Measurements from ENCODE around the gene COLEC11.

Gene COLEC11

GRCh38 chr2:3674066-3674845 is 79.3 kb downstream of the COLEC11 start:
- no peak for TF ChIP-seq POLR2A (IDR thresholded peaks at IDR 0.05; ENCODE audit: low read depth, low read length)
- FAIRE-seq: no peak
- DNase-seq (ENCODE audit: insufficient read length, low spot score): no peak

DNA sequence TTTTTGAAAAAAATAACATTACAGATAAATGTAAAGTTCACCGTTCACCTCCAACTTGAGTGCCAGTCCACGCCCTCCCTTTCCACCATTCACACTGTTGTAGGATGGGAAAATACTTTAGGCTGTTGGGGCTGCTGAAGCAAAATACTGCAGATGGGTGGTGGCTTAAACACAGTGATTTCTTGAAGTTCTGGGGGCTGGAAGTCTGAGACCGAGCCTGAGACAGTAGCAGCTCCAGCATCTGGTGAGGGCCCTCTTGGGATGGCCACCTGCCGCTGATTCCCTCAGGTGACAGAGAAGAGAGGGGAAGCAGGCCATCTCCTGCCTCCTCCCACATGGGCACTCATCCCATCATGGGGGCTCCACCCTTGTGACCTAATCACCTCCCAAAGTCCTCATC is 80.8 kb downstream of the COLEC11 start:
- TF ChIP-seq POLR2A (IDR thresholded peaks at IDR 0.05; ENCODE audit: low read depth, low read length): no peak
- DNase-seq (ENCODE audit: insufficient read length, low spot score): no peak
- no peak for FAIRE-seq

GRCh38 chr2:3677436-3677835 is 82.5 kb downstream of the COLEC11 start:
- DNase-seq (ENCODE audit: insufficient read length, low spot score) (no peak), FAIRE-seq (no peak)
- no peak for TF ChIP-seq POLR2A (IDR thresholded peaks at IDR 0.05; ENCODE audit: low read depth, low read length)

- FAIRE-seq (no peak), DNase-seq (ENCODE audit: insufficient read length, low spot score) (no peak)
- TF ChIP-seq POLR2A (IDR thresholded peaks at IDR 0.05; ENCODE audit: low read depth, low read length): no peak
These were observed 83.3 kb downstream of the COLEC11 start for GRCh38 chr2:3678212-3678611.

DNA sequence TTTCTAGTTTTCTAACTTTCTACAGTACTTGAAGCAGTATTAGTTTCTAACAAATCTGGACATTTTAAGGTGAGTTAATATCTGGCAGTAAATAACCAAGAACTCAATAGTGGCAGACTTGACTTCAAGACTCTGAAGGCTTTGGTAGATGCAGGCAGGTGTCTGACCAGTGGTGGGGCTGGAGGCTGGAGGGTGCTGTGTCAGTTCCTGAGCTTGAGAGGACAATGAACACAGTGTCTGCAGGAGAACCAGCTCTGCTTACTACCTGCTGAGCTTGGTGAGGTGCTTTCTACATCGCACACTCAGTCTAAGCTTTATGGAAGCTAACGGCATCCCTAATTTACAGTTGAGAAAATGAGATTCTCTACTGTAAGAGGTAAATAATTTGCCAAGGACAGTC is 84.3 kb downstream of the COLEC11 start:
- DNase-seq (ENCODE audit: insufficient read length, low spot score) (no peak), FAIRE-seq (no peak)
- TF ChIP-seq POLR2A (IDR thresholded peaks at IDR 0.05; ENCODE audit: low read depth, low read length): no peak

DNA sequence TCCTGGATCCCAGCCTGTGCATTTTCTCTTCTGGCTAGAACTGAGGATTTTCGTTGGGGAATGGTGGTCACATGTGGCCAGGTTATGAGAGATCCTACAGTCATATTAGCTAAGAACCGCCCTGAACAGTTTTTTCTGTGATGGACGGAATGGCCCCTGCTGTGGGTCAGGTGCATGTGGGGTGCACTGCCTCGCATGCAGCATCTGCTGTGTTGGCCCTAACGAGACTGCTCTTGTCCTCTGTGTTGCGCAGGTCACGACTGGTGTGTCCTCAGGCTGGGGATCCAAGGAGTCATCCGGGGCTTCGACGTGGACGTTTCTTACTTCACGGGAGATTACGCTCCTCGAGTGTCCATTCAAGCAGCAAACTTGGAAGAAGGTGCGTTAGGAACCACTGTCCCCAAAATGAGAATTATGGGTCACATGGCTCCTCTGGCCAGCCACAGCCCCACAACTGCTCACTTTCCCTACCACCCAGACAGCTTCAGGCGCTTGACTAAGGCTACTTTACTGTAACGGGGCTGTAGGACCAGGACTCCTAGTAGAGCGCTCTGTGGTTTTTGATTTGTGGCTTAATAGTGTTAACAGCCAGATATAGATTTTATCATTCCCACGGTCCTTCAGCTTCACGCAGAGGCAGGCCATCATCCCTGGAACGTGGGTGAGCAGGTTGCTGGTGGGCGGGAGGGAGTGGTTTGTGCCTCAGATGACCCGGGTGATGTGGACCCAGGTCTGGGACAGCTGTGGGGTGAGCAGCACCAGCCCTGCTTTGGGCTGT is 84.9 kb downstream of the COLEC11 start:
- FAIRE-seq (no peak), DNase-seq (ENCODE audit: insufficient read length, low spot score) (no peak)
- TF ChIP-seq POLR2A (IDR thresholded peaks at IDR 0.05; ENCODE audit: low read depth, low read length): no peak

- FAIRE-seq: no peak
- no peak for DNase-seq (ENCODE audit: insufficient read length, low spot score)
- TF ChIP-seq POLR2A (IDR thresholded peaks at IDR 0.05; ENCODE audit: low read depth, low read length): no peak
These were observed 85.8 kb downstream of the COLEC11 start for GRCh38 chr2:3680548-3681345.

- DNase-seq (ENCODE audit: insufficient read length, low spot score): no peak
- FAIRE-seq: no peak
- no peak for TF ChIP-seq POLR2A (IDR thresholded peaks at IDR 0.05; ENCODE audit: low read depth, low read length)
These were observed 86.7 kb downstream of the COLEC11 start for GRCh38 chr2:3681625-3682024.

DNA sequence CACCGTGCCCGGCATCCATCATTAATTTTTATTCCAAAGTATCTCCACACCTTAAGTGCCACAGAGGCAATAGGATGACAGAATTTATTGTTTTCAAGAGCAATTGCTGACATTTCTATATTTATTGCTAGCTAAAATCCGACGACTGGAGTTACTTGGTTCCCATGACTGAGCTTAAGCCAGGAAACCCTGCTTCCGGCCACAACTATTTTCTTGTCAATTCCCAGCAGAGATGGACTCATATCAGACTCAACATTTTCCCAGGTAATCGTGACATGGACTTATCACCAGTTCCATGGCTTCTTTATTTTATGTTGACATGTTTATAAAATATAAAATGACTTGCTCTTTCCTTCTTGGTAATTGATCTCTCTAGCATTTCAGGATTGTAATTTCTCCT is 87.9 kb downstream of the COLEC11 start:
- no peak for TF ChIP-seq POLR2A (IDR thresholded peaks at IDR 0.05; ENCODE audit: low read depth, low read length)
- DNase-seq (ENCODE audit: insufficient read length, low spot score) (no peak), FAIRE-seq (no peak)

DNA sequence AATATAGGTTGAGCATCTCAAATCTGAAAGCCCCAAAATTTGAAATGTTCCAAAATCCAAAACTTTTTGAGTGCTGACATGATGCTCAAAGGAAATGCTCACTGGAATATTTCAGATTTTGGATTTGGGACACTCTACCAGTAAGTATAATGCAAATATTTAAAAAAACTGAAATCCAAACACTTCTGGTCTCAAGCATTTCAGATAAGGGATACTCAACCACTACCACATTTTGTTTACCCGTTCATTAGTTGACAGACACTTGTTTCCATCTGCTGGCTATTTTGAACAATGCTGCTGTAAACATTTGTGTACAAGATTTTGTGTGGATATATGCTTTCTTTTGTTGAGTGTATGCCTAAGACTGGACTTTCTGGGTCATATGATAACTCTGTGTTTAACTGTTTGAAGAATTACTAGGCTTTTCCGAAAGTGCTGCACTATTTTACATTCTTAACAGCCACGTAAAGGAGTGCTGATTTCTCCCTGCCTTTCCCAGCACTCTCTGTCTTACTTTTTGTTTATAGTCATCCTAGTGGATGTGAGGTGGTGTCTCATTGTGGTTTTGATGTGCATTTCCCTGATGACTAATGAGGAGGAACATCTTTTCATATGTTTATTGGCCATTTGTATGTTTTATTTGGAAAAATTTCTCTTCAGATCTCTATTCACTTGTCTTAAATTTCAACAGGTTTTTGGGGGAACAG is 89.0 kb downstream of the COLEC11 start:
- TF ChIP-seq POLR2A (IDR thresholded peaks at IDR 0.05; ENCODE audit: low read depth, low read length): no peak
- no peak for DNase-seq (ENCODE audit: insufficient read length, low spot score)
- no peak for FAIRE-seq

GRCh38 chr2:3689998-3690748 is 95.3 kb downstream of the COLEC11 start:
- FAIRE-seq: no peak
- DNase-seq (ENCODE audit: insufficient read length, low spot score): no peak
- TF ChIP-seq POLR2A (IDR thresholded peaks at IDR 0.05; ENCODE audit: low read depth, low read length): no peak

GRCh38 chr2:3692375-3692774 is 97.5 kb downstream of the COLEC11 start:
- TF ChIP-seq POLR2A (IDR thresholded peaks at IDR 0.05; ENCODE audit: low read depth, low read length): no peak
- no peak for FAIRE-seq
- no peak for DNase-seq (ENCODE audit: insufficient read length, low spot score)
